Amniotic epithelial cell (primary cell): ENCODE results near the gene PNRC2.

Experiments
- DNase-seq: peaks from one replicate; pipeline ENCODE4 v3.0.0-alpha.2; 2010; ENCODE audit warnings: low read depth

PNRC2 gene

GRCh38 chr1:23959461-23960290, at the start of gene PNRC2:
TSS of gene PNRC2 (plus strand) at chr1:23959828. CDS start at chr1:23961458, 1,630 bp downstream.
- peak; percentile 92 for DNase-seq

- DNase-seq: no peak
Observed at GRCh38 chr1:23910144-23910543, 49.5 kb upstream of the PNRC2 start.

GRCh38 chr1:23910553-23911246, 48.9 kb upstream of the PNRC2 start:
- DNase-seq: no peak

- no peak for DNase-seq
Observed at GRCh38 chr1:23911921-23912320, 47.7 kb upstream of the PNRC2 start.

GRCh38 chr1:23913212-23913880, 46.3 kb upstream of the PNRC2 start, which contains the start of gene CNR2:
TSS of gene CNR2 (minus strand) at chr1:23913362. CDS start at chr1:23875617, 37,745 bp downstream.
- DNase-seq: no peak

GRCh38 chr1:23914921-23915320, 44.7 kb upstream of the PNRC2 start:
- DNase-seq: no peak

GRCh38 chr1:23915466-23915865, 44.2 kb upstream of the PNRC2 start:
- no peak for DNase-seq

GRCh38 chr1:23916209-23917131, 43.2 kb upstream of the PNRC2 start:
- DNase-seq: peak; percentile 84

- peak; percentile 76 for DNase-seq
Observed at GRCh38 chr1:23922321-23922943, 37.2 kb upstream of the PNRC2 start.

- DNase-seq: no peak
Observed at GRCh38 chr1:23923592-23924499, 35.8 kb upstream of the PNRC2 start.

GRCh38 chr1:23924601-23925000, 35.0 kb upstream of the PNRC2 start:
- DNase-seq: no peak

GRCh38 chr1:23925279-23925678, 34.3 kb upstream of the PNRC2 start:
- no peak for DNase-seq

- DNase-seq: no peak
Observed at GRCh38 chr1:23927097-23927496, 32.5 kb upstream of the PNRC2 start.

GRCh38 chr1:23928789-23929188, 30.8 kb upstream of the PNRC2 start:
- no peak for DNase-seq

- no peak for DNase-seq
Observed at GRCh38 chr1:23930270-23930669, 29.4 kb upstream of the PNRC2 start.

- peak; percentile 94 for DNase-seq
Observed at GRCh38 chr1:23930861-23931490, 28.7 kb upstream of the PNRC2 start.

- peak; percentile 9 for DNase-seq
Observed at GRCh38 chr1:23931491-23931880, 28.1 kb upstream of the PNRC2 start.

- DNase-seq: peak; percentile 27
Observed at GRCh38 chr1:23936481-23937176, 23.0 kb upstream of the PNRC2 start.

- no peak for DNase-seq
Observed at GRCh38 chr1:23947366-23947765, 12.3 kb upstream of the PNRC2 start.
